NCI-H128 (cell line): Measurements from ENCODE around the gene SAMD9.
"Not testable (repeated sequence)": the region's sequence is repeated elsewhere in the genome, so short reads cannot be mapped to it uniquely, and the experiment has no call there.

Experiments
- DNase-seq: peaks from one replicate; lab custom pipeline; 2025; ENCODE audit not compliant: unreplicated experiment; lab: John Stamatoyannopoulos, UW

SAMD9 gene

GRCh38 chr7:93117852-93118530, at the start of gene SAMD9:
Gene SAMD9 (minus strand): TSS chr7:93117979. CDS start chr7:93106097, 11,882 bp downstream.
- DNase-seq: no peak

DNA sequence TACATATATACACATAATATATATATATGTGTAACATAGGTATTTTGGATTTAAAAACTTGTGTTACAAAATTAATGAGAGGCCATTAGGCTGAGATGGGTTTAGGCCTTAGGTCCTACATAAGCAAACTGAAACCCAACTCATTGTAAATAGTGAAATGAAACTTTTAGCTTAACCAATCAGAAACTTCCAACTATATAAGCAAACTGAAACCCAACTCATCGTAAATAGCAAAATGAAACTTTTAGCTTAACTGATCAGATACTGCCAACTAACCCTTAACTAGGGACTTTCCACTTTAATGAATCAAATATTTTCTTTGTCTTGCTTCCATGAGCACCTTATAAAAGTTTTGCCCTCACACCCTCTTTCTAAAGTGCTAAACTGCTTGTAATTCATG, 47.7 kb upstream of the SAMD9 start:
- DNase-seq: no peak

- DNase-seq: no peak
These were observed 47.0 kb upstream of the SAMD9 start for GRCh38 chr7:93164766-93165165.

DNA sequence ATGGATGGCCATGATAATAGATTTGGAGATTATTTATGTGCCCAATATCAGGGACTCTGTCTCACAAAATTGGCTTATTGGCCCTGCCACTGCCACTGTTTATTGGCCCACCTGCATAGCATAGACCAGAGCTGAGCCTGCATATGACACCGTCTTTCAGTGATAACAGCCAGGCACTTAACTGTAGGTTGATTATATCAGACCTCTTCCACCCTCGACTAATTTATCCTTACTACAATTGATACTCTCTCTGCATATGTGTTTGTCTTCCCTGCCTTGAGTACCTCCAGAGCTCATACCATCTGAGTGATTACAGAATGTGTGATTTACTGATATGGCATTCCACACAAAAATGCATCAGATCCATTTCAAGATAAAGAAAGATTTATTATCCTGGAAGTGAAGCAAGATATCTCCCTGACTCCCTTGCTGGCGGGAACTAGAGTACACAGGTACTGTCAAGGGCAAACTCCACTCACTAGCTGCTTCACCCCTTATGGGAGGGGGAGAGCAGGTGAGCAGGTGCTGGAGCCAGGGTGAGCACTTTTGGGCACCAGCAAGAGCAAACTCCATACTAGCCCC, 43.5 kb upstream of the SAMD9 start:
- DNase-seq: no peak

DNA sequence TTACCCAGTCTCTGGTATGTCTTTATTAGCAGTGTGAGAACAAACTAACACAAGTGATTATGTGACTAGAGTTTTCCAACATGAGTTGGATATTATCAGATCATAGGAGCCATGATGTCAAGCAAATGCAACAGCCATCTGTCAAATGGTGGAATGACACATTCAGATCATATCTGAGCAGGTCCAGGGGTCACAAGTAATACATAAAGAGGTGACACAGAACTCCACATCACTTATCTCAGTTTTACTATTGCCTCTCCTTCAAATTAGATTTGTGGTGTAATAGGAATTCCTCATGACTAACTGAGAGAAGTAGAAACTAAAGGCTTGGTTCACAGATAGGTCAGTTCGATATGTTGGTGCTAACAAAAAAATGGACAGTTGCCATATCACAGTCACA, 42.6 kb upstream of the SAMD9 start:
- no peak for DNase-seq

DNA sequence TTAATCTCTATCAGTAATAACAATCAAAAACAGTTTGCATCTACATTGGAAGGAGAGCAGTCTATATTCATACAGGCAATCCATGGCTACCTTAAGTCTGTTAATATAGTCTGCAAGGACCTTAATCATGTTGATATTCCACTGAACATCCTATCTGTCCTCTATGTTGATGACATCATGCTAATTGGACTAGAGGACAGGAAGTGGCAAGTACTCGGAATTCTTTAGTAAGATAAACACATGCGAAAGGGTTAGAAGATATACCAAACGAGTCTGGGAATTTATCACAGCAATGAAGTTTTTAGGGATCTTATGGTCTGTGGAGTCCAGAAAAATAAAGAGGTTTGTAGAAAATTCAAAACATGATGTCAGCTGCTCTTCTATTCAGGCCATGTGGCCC, 41.7 kb upstream of the SAMD9 start:
- DNase-seq: no peak

- DNase-seq: no peak
These were observed 39.1 kb upstream of the SAMD9 start for GRCh38 chr7:93156884-93157283.

DNA sequence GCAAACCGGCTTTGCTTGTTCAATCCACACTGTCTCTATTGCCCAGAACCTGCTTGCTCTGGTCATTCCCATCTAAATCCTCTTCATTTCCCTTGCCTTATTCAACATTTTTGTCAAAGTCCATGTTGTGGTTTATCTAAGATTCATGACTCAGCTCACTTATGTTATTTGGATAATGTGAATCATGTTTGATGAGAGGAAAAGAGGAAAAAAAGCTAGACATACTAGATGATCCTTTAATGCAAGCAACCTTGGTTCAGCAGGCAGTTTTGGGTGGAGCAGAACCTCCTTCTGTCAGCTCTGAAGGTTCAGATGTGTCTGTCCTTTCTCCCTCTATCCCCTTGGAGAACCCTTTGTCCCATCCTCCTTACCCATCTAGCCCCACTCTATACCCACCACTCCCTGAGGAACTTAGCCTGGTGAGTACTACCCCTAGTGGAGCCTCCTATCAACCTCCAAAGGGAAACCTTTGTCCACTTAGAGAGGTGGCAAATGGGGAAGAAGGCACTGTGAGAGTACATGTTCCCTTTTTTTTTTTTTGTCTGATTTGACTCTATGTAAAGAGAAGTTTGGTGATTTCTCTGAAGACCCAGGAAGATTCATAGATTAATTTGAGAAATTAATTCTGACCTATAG, 32.5 kb upstream of the SAMD9 start:
- DNase-seq: no peak

GRCh38 chr7:93148727-93149126, 30.9 kb upstream of the SAMD9 start:
- DNase-seq: no peak

- no peak for DNase-seq
These were observed 30.4 kb upstream of the SAMD9 start, which contains the start of gene SAMD9L for GRCh38 chr7:93148144-93148543. Gene SAMD9L (minus strand): TSS chr7:93148385. CDS start chr7:93135971, 12,414 bp downstream.

- no peak for DNase-seq
These were observed 29.6 kb upstream of the SAMD9 start for GRCh38 chr7:93147363-93147762.

GRCh38 chr7:93146472-93147141, 28.8 kb upstream of the SAMD9 start:
- no peak for DNase-seq

GRCh38 chr7:93146036-93146435, 28.3 kb upstream of the SAMD9 start:
- DNase-seq: no peak

GRCh38 chr7:93145354-93145753, 27.6 kb upstream of the SAMD9 start:
- DNase-seq: no peak

GRCh38 chr7:93142127-93142526, 24.3 kb upstream of the SAMD9 start:
- DNase-seq: no peak

GRCh38 chr7:93140582-93141191, 22.9 kb upstream of the SAMD9 start:
- DNase-seq: no peak

DNA sequence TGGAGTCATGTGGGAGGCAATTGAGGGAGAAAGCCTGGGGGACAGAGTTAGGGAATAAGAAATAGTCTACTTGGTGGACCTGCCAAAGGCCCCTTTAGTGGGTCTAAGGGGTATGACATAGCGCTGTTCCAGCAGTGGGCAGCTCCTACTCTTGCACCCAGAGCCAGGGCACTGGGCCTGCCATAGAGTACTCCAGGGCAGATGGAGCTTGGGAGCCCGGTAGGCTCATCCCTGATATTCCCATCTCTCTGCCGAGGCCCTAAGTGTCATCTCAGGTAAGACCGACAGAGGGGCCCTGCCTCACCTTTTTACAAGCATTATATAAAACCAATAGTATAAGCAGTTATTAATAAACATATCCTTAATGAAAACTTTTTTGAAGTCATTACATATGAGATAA, 20.8 kb upstream of the SAMD9 start:
- DNase-seq: no peak

DNA sequence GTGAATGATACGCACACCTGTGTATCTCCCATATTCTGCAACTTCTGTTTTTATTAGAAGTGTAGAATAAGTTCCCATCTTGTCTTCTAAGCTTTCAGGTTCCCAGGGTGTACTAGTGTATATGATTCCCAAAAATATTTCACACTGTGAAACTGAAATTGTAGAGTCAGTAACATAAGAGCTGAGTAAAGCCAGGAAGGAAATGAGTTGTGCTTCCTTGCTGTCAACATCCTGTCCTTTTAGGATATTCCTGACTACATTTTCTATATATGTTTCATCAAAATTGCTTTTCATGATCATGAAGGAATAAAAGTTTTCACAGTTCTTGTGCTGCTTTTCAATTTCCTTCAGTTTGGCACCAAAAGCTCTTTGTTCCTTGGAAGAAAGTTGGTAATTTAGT, 15.2 kb upstream of the SAMD9 start:
- no peak for DNase-seq

GRCh38 chr7:93132216-93132615, 14.4 kb upstream of the SAMD9 start:
- DNase-seq: no peak

GRCh38 chr7:93126954-93127353, 9.2 kb upstream of the SAMD9 start:
- not testable (repeated sequence) for DNase-seq

GRCh38 chr7:93123532-93123931, 5.8 kb upstream of the SAMD9 start:
- not testable (repeated sequence) for DNase-seq
